ENCODE data around the gene LIPM. TPM values are rescaled to one million over a fixed set of nuclear protein-coding genes. Genes with fewer than 3 reads are reported as not detected.

LIPM gene, protein sequence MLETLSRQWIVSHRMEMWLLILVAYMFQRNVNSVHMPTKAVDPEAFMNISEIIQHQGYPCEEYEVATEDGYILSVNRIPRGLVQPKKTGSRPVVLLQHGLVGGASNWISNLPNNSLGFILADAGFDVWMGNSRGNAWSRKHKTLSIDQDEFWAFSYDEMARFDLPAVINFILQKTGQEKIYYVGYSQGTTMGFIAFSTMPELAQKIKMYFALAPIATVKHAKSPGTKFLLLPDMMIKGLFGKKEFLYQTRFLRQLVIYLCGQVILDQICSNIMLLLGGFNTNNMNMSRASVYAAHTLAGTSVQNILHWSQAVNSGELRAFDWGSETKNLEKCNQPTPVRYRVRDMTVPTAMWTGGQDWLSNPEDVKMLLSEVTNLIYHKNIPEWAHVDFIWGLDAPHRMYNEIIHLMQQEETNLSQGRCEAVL
- not detected in 2 replicates for total RNA-seq

GRCh38 chr10:88802523-88803285 is at the start of gene LIPM:
Gene LIPM, plus strand, starts transcription at chr10:88802730. Its CDS starts 167 bp downstream, at chr10:88802897.
- no peak for DNase-seq (ENCODE audit: low read depth in 2 of 2)

DNA sequence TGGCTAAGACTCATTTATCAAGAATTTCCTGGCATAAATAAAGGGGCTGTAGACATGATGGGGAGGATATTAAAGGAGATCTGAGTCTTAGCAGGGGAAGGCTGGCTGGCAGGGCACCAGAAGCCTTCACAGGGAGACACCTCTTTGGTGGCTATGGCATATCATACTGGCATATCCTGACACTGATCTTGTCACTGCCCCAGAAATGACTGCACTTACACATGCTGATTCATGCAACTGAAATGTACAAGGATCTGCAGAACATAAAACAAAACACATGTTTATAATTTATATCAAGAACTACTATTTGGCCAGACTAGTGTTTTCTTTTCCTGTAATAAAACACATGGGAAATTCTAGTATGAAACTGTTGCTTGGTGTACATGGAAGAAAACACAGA is 48.2 kb upstream of the LIPM start:
- peak in 1 of 2 donors; percentile 10 for DNase-seq (ENCODE audit: low read depth in 2 of 2)

DNA sequence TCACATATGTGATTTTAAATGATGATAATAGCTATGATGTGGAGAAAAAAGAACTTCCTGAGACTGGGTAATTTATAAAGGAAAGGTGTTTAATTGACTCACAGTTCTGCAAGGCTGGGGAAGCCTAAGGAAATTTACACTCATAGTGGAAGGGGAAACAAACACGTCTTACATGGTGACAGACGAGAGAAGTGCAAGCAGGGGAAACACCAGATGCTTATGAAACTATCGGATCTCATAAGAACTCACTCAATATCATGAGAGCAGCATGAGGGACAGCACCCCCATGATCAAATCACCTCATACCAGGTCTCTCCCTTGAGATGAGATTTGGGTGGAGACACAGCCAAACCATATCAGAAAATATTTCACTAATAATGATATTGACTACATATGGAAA is 46.8 kb upstream of the LIPM start:
- DNase-seq (ENCODE audit: low read depth in 2 of 2): no peak

- no peak for DNase-seq (ENCODE audit: low read depth in 2 of 2)
Measured at GRCh38 chr10:88756660-88757059, 45.9 kb upstream of the LIPM start.

DNA sequence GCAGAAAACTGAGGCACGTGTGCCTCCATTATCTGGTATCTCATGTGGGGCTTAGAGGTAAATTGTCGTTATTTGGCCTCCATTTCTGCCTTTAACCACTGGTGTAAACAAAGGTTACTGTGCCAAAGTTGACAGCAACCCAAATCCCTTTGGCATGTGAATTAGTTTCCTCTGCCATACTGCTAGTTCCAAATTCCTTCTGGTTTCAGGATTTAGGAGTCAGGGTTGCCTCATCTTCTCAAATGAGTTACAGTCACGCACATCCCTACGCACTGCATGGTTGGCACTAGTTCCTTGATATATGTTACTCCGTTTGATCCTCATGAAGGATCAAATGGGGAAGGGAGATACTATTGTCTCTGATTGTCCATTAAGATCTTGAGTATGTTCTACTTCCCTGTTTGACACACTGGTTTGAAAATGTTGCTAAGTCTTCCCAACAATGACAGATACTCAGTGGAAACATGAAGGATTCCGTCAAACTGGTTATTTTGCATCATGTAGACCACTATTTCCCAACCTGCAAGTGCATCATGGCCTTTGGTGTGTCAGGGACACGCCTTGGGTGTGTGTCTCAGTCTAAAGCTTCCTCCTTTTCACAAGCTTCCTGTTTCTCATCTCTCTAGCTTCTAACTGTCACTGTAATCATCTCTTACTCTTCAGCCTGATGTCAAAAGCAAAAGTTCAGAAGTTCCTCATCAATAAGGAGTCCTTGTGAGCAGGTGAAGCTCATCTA is 43.0 kb upstream of the LIPM start, which contains the start of gene LIPN:
TSS of gene LIPN (plus strand) at position 655 of the 736 bp plus-strand sequence. CDS start 1,386 bp downstream, outside the sequence.
- no peak for DNase-seq (ENCODE audit: low read depth in 2 of 2)

DNA sequence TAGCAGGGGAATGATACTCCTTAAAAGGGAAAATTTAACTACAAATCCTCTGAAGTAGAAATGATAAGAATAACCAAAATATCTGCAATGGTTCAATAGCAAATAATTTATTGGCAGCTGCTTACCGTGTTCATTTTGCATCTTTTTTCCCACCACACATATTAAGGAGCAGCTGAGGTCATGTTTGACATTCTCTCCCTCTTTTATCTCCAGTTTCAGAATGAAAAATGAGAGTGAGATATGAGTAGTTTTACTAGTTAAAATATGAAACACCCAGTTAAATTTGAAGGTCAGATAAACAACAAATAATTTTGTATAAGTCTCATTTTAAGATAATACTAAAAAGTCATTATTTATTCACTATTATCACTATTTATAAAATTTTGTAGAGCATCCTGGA is 39.6 kb upstream of the LIPM start:
- no peak for DNase-seq (ENCODE audit: low read depth in 2 of 2)

DNA sequence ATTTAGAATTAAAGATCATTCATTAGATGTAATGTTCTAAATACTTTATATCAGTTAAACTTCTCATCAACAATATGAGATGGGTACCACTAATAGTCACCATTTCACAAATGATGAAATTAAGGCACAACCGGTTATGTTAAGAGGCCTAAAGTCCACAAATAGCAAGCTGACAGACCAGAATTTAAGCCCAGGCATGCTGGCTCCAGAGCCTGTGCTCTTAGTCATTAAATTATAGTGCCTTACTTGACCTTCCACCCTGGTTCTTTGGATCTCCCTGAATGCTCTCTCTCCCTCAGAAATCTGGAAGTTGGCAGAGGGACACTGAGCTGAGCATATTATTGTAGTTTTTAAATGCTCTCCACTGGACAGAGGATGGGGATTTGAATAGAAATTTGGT is 39.1 kb upstream of the LIPM start:
- no peak for DNase-seq (ENCODE audit: low read depth in 2 of 2)

DNA sequence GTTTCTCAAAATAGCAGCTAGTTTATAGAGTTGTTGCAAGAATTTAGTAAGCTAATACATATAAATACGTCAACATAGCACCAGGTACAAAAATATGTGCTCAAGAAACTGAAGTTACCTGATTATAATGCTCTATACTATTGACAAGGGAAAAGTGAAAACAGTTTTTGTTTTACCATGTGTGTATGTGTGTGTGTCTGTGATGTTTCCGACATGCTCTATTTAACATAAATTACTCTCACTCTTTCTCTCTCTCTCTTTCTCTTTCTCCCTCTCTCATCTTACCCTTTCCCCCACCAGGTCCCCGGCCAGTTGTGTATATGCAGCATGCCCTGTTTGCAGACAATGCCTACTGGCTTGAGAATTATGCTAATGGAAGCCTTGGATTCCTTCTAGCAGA is 38.4 kb upstream of the LIPM start:
- no peak for DNase-seq (ENCODE audit: low read depth in 2 of 2)

- DNase-seq (ENCODE audit: low read depth in 2 of 2): no peak
Measured at GRCh38 chr10:88765816-88766215, 36.7 kb upstream of the LIPM start.

DNA sequence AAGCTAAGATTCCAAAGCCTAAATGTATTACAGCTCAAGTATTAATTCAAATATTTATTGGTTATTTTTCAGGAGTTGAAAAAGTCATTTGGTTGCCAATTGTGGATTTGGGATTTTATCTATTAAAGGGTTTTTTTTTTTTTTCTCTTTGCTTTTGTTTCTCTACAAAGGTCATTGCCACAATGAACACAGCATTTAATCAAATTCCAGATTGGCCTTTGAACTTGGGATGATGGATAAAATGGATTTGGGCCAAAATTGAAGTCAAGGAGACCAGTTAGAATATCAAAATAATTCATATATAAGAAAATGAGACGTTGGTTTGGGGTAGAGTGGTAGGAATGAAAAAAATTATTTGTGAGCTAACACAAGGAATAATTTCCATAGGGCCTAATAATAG is 33.1 kb upstream of the LIPM start:
- DNase-seq (ENCODE audit: low read depth in 2 of 2): no peak

DNA sequence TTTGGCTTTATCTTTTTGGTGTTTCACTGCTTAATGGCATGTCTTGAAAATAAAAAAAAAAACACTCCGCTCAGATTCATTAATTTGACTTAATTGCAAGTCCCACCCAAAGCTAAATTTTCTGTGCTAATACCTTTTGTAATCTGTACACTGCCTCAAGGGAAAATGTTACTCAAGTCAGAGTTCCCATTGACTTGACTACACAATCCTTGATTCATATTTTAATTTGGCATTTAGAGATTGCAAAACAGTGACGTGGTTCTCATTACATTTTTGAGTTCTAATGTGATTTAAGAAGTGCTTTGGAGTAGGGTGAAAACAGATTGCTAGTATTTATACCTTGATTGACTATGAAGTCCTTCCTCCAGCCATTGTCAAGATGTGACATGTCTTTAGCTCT is 21.3 kb upstream of the LIPM start:
- no peak for DNase-seq (ENCODE audit: low read depth in 2 of 2)

GRCh38 chr10:88782222-88782621 is 20.3 kb upstream of the LIPM start:
- no peak for DNase-seq (ENCODE audit: low read depth in 2 of 2)

- DNase-seq (ENCODE audit: low read depth in 2 of 2): peak in 1 of 2 donors; percentile 39
Measured at GRCh38 chr10:88783724-88784123, 18.8 kb upstream of the LIPM start.

GRCh38 chr10:88786032-88786770 is 16.3 kb upstream of the LIPM start:
- DNase-seq (ENCODE audit: low read depth in 2 of 2): no peak

DNA sequence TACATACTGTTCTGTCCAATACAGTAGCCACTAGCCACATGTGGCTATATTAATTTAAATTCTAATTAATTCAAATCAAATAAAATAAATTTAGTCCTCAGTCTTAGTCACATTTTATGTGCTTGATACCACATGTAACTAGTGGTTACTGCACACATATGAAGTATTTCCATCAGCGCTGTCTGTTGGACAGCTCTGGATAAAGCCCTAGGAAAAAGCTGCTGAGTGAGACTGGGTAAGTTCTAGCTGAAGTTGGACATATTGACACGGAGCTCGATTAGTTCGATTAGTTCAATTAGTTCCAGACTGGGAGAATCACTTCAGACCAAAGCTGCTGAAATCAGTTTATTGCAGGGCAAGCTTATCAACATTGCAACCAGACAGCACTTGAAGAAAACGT is 15.1 kb upstream of the LIPM start:
- no peak for DNase-seq (ENCODE audit: low read depth in 2 of 2)

DNA sequence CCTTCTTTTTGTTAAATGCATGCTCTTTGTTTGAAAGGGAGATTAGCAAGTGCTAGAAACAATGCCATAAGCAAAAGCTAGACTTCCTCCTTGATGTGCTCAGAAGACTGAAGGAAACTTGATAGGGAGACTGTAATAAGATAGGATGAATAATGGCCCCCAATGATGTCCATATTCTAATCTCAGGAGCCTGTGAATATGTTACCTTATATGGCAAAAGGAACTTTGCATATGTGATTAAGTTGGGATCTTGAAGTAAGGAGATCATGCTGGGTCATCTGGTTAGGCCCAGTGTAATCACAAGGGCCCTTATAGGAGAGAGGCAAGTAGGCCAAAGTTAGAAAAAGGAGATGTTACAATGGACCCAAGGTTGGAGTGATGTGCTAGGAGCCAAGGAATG is 13.6 kb upstream of the LIPM start:
- DNase-seq (ENCODE audit: low read depth in 2 of 2): no peak

GRCh38 chr10:88791924-88792323 is 10.6 kb upstream of the LIPM start:
- DNase-seq (ENCODE audit: low read depth in 2 of 2): peak in 1 of 2 donors; percentile 33

DNA sequence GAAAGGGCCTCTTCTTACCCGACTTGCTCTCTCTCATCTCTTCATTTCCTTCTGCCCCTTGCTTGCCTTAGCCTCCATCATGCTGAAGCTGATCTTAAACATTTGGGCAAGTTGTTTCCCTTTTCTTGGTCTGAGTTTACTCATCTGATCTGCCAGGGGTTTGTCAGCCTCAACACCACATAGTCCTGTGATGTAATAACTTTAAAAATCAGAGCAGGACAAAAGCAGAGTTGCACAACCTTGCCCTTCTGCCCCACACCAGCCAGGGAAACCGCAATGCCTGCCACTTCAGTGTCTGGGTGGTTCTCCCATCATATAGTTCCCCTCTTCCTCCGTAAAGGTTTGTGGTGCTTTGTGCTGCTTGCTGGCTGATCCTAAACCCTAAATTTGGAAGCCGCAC is 9.9 kb upstream of the LIPM start:
- no peak for DNase-seq (ENCODE audit: low read depth in 2 of 2)

- DNase-seq (ENCODE audit: low read depth in 2 of 2): no peak
Measured at GRCh38 chr10:88793712-88794299, 8.7 kb upstream of the LIPM start.

DNA sequence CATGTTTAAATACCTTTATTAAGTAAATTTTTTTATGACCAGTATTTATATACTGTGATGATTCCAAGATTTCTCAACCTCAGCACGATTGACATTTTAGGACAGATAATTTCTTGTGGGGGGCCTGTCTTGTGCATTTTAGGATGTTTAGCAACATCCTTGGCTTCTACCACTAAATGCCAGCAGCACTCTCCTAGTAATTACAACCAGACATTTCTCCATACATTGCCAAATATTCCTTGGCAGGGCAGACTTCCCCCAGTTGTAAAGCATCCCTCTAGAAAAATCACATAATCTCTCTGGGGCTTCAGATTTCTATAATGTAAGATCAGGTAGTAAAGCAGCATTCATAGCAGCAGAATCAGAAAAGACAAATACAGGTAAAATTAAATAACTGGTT is 7.8 kb upstream of the LIPM start:
- DNase-seq (ENCODE audit: low read depth in 2 of 2): no peak

All from lung microvascular endothelial cell (primary cell).